ENCODE data around the gene KISS1R. TPM values are rescaled to one million over a fixed set of nuclear protein-coding genes. Genes with fewer than 3 reads are reported as not detected.

Gene KISS1R
- total RNA-seq, 3 donors from 2014 or later, result 2.9 to 5.1 (median 3.3) TPM

GRCh38 chr19:901216-902092, 15.7 kb upstream of the KISS1R start:
- H3K4me1 Mint-ChIP-seq (ENCODE audit: low read depth), result peaks cover 34% of the 10 kb centered on the region
- peaks cover 8% of the 10 kb centered on the region for H3K36me3 Mint-ChIP-seq (ENCODE audit: insufficient read depth)
- DNase-seq (no peak), ATAC-seq (no peak)
- H3K9me3 Mint-ChIP-seq, result no peaks in the 10 kb centered on the region
- no peaks in the 10 kb centered on the region for H3K27me3 Mint-ChIP-seq (ENCODE audit: low read depth)
- no peak overlapping the region for H3K4me3 Mint-ChIP-seq

- peaks cover 40% of the 10 kb centered on the region for H3K4me1 Mint-ChIP-seq (ENCODE audit: low read depth)
Observed at GRCh38 chr19:902093-902370, 15.1 kb upstream of the KISS1R start.

GRCh38 chr19:902446-903226, 14.5 kb upstream of the KISS1R start:
- ATAC-seq, result no peak
- H3K27me3 Mint-ChIP-seq (ENCODE audit: low read depth), result no peaks in the 10 kb centered on the region
- H3K36me3 Mint-ChIP-seq (ENCODE audit: insufficient read depth), result peaks cover 2% of the 10 kb centered on the region
- DNase-seq, result no peak
- H3K4me3 Mint-ChIP-seq, result no peak overlapping the region
- H3K4me1 Mint-ChIP-seq (ENCODE audit: low read depth), result peaks cover 46% of the 10 kb centered on the region
- no peaks in the 10 kb centered on the region for H3K9me3 Mint-ChIP-seq

More at GRCh38 chr19:902093-902370, 15.1 kb upstream of the KISS1R start:
- ATAC-seq (no peak), DNase-seq (no peak)
- Mint-ChIP-seq H3K27me3 (ENCODE audit: low read depth) (no peaks in the 10 kb centered on the region), H3K36me3 (ENCODE audit: insufficient read depth) (peaks cover 3% of the 10 kb centered on the region), H3K9me3 (no peaks in the 10 kb centered on the region), H3K4me3 (no peak overlapping the region)

GRCh38 chr19:903266-903797, 13.8 kb upstream of the KISS1R start:
- Mint-ChIP-seq H3K4me3 (no peak overlapping the region), H3K4me1 (ENCODE audit: low read depth) (peaks cover 51% of the 10 kb centered on the region), H3K9me3 (no peaks in the 10 kb centered on the region), H3K36me3 (ENCODE audit: insufficient read depth) (no peaks in the 10 kb centered on the region), H3K27me3 (ENCODE audit: low read depth) (no peaks in the 10 kb centered on the region)
- ATAC-seq (no peak), DNase-seq (no peak)

- Mint-ChIP-seq H3K4me1 (ENCODE audit: low read depth) (peaks cover 63% of the 10 kb centered on the region), H3K36me3 (ENCODE audit: insufficient read depth) (no peaks in the 10 kb centered on the region), H3K27me3 (ENCODE audit: low read depth) (no peaks in the 10 kb centered on the region), H3K9me3 (no peaks in the 10 kb centered on the region), H3K4me3 (no peak overlapping the region)
- no peak for DNase-seq
- no peak for ATAC-seq
Observed at GRCh38 chr19:904545-904944, 12.6 kb upstream of the KISS1R start.

GRCh38 chr19:906480-906879, 10.7 kb upstream of the KISS1R start:
- Mint-ChIP-seq H3K27me3 (ENCODE audit: low read depth) (no peaks in the 10 kb centered on the region), H3K4me3 (no peak overlapping the region), H3K36me3 (ENCODE audit: insufficient read depth) (peaks cover 2% of the 10 kb centered on the region), H3K4me1 (ENCODE audit: low read depth) (peaks cover 68% of the 10 kb centered on the region), H3K9me3 (no peaks in the 10 kb centered on the region)
- ATAC-seq (no peak), DNase-seq (no peak)

GRCh38 chr19:907183-907853, 9.8 kb upstream of the KISS1R start:
- peaks cover 66% of the 10 kb centered on the region for H3K4me1 Mint-ChIP-seq (ENCODE audit: low read depth)
- no peak for ATAC-seq
- no peak overlapping the region for H3K4me3 Mint-ChIP-seq
- peaks cover 2% of the 10 kb centered on the region for H3K36me3 Mint-ChIP-seq (ENCODE audit: insufficient read depth)
- no peaks in the 10 kb centered on the region for H3K27me3 Mint-ChIP-seq (ENCODE audit: low read depth)
- DNase-seq, result no peak
- H3K9me3 Mint-ChIP-seq, result no peaks in the 10 kb centered on the region

GRCh38 chr19:911197-912033, 5.7 kb upstream of the KISS1R start:
- peaks cover 2% of the 10 kb centered on the region for H3K36me3 Mint-ChIP-seq (ENCODE audit: insufficient read depth)
- no peaks in the 10 kb centered on the region for H3K27me3 Mint-ChIP-seq (ENCODE audit: low read depth)
- peaks cover 47% of the 10 kb centered on the region for H3K4me1 Mint-ChIP-seq (ENCODE audit: low read depth)
- peak overlapping the region; percentile 78 for H3K4me3 Mint-ChIP-seq
- ATAC-seq (no peak), DNase-seq (no peak)
- H3K9me3 Mint-ChIP-seq, result no peaks in the 10 kb centered on the region

GRCh38 chr19:912181-913079, 4.7 kb upstream of the KISS1R start:
- Mint-ChIP-seq H3K9me3 (no peaks in the 10 kb centered on the region), H3K36me3 (ENCODE audit: insufficient read depth) (peaks cover 2% of the 10 kb centered on the region), H3K4me1 (ENCODE audit: low read depth) (peaks cover 38% of the 10 kb centered on the region), H3K4me3 (peak overlapping the region; percentile 83), H3K27me3 (ENCODE audit: low read depth) (no peaks in the 10 kb centered on the region)
- DNase-seq (peak; percentile 36), ATAC-seq (no peak)

- peak; percentile 72 to 75 for ATAC-seq
- H3K36me3 Mint-ChIP-seq (ENCODE audit: insufficient read depth), result peaks cover 2% of the 10 kb centered on the region
Observed at GRCh38 chr19:913080-913748, 3.9 kb upstream of the KISS1R start, which contains the start of gene R3HDM4. Gene R3HDM4 (minus strand): TSS chr19:913219. CDS start chr19:913157, 62 bp downstream.

GRCh38 chr19:916645-917322, 349 bp upstream of the KISS1R start:
- Mint-ChIP-seq H3K4me1 (ENCODE audit: low read depth) (peaks cover 20% of the 10 kb centered on the region), H3K27me3 (ENCODE audit: low read depth) (peaks cover 5% of the 10 kb centered on the region), H3K9me3 (no peaks in the 10 kb centered on the region), H3K4me3 (peak overlapping the region; percentile 19), H3K36me3 (ENCODE audit: insufficient read depth) (no peaks in the 10 kb centered on the region)
- ATAC-seq (no peak), DNase-seq (peak; percentile 42)

More at GRCh38 chr19:913080-913748, 3.9 kb upstream of the KISS1R start, which contains the start of gene R3HDM4:
- peaks cover 2% of the 10 kb centered on the region for H3K27me3 Mint-ChIP-seq (ENCODE audit: low read depth)
- no peaks in the 10 kb centered on the region for H3K9me3 Mint-ChIP-seq
- peak; percentile 85 for DNase-seq
- H3K4me3 Mint-ChIP-seq, result peak within 1 kb of the TSS; percentile 83
- peaks cover 34% of the 10 kb centered on the region for H3K4me1 Mint-ChIP-seq (ENCODE audit: low read depth)

GRCh38 chr19:918152-918437, 962 bp downstream of the KISS1R start:
- ATAC-seq, result no peak
- peak overlapping the region; percentile 71 for H3K4me3 Mint-ChIP-seq
- H3K9me3 Mint-ChIP-seq, result no peaks in the 10 kb centered on the region
- H3K4me1 Mint-ChIP-seq (ENCODE audit: low read depth), result peaks cover 22% of the 10 kb centered on the region
- H3K36me3 Mint-ChIP-seq (ENCODE audit: insufficient read depth), result no peaks in the 10 kb centered on the region
- no peak for DNase-seq
- peaks cover 5% of the 10 kb centered on the region for H3K27me3 Mint-ChIP-seq (ENCODE audit: low read depth)

Data from activated T-cell treated with anti-CD3 and anti-CD28 coated beads, Interleukin-2, amount 50 U/mL, for 4 hours (primary cell).